ENCODE data around the gene THBS3.
A peak's percentile ranks its signal among the peaks of the same experiment; 100 is the strongest.
"Not testable (repeated sequence)": the region's sequence is repeated elsewhere in the genome, so short reads cannot be mapped to it uniquely, and the experiment has no call there.

THBS3 gene

GRCh38 chr1:155236451-155236850 lies 28.8 kb upstream of the THBS3 start:
- no peak for DNase-seq

- DNase-seq = not testable (repeated sequence)
Observed at GRCh38 chr1:155235375-155235774, 27.7 kb upstream of the THBS3 start.

GRCh38 chr1:155233502-155233901 lies 25.8 kb upstream of the THBS3 start:
- DNase-seq = not testable (repeated sequence)

DNA sequence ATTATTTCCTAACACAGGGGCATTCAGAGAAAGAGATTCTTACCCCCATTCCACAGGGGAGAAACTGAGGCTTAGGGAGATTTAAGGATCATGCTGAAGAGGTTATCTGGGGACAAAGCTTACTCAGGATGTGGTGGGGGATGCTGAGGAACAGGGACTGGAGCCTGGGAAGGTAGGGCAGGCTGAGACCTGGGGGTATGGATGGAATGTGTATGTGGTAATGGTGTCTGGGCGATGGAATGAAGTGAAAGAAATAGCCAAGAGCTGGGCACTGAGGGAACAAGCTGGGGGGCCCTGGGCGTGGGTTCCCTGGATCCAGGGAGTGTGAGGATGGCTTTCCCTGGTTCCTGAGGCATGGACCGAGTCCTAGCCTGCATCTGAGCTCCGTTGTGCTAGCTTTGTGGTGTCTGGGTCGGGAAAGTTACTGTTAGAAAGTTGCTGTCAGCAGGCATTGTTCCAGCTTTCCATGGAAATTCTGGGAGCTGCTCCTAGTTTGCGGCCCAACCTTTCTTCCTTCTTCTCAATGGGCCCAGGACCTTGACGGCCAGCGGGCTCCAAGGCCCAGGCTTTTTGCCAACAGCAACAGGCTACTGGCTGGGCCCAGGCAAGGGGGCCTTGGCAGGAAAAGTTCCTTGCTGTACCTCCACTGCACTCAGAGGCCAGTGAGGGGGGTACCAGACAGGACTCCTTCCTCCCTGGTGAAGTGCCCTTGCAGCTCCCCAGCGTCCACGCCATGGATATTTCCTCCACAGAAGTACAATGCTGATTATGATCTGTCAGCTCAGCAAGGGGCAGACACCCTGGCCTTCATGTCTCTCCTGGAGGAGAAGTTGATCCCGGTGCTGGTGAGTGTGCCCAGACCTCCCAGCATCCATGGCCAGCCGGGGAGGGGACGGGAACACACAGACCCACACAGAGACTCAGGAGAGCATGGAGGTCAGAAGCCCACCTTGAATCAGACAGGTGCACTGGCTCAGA lies 24.6 kb upstream of the THBS3 start:
- peak in 29 of 56 donors; percentile 3 to 67 (median 27) for DNase-seq

- DNase-seq = not testable (repeated sequence)
Observed at GRCh38 chr1:155231302-155231701, 23.6 kb upstream of the THBS3 start.

GRCh38 chr1:155228096-155228427 lies 20.4 kb upstream of the THBS3 start:
- DNase-seq = no peak

DNA sequence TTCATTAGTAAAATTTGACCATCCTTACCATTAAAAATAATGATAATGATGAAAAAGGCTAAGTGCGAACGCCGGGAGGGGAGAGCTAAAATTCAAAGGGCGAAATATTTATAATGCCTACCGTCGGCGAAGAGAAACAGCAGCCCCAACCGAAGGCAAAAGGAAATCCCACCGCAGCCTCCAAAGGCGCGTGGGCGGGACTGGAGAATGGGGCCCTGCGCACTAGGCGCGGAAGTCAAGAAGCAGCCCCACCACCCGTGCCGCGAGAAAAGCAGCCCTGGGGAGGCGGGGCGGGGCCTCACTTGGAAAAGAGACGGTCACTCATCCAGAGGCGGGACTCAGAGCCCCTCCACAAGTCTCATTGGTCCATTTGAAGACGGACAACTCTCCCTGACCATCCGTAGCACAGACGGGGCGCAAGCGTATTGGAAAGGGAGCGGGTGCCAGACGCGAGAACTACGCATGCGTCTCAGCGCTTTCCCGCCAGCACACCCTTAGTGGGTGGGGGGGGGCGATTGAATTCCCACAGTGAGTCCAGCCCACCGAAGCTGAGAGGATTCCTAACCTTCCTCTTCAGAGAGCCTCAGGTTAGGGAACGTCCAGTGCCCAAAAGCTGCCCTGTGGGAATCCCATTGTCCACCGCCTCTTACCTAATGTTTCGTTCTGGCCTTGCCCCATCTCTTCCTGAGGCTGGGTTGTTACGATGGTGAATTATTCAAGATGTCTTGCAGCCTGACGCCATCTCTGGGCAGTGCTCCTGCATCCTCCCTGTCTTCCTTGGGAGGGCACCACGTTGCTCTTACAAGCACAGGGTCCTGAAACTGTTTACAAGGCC lies 19.8 kb upstream of the THBS3 start:
- DNase-seq = peak; percentile 88 to 99 (median 96)

- peak in 28 of 56 donors; percentile 6 to 69 (median 38) for DNase-seq
Observed at GRCh38 chr1:155226910-155227260, 19.2 kb upstream of the THBS3 start.

- DNase-seq = peak in 34 of 56 donors; percentile 6 to 75 (median 46)
Observed at GRCh38 chr1:155226188-155226909, 18.7 kb upstream of the THBS3 start.

DNA sequence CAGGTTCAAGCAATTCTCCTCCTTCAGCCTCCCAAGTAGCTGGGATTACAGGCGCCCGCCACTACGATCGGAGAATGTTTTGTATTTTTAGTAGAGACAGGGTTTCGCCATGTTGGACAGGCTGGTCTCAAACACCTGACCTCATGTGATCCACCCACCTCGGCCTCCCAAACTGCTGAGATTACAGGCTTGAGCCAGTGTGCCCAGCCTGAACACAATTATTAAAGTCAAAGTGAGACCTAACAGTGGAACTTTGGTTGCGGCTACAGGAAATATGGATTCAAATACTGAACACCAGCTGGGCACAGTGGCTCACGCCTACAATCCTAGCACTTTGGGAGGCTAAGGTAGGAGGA lies 17.7 kb upstream of the THBS3 start:
- not testable (repeated sequence) for DNase-seq

- no peak for DNase-seq
Observed at GRCh38 chr1:155223047-155223446, 15.3 kb upstream of the THBS3 start.

DNA sequence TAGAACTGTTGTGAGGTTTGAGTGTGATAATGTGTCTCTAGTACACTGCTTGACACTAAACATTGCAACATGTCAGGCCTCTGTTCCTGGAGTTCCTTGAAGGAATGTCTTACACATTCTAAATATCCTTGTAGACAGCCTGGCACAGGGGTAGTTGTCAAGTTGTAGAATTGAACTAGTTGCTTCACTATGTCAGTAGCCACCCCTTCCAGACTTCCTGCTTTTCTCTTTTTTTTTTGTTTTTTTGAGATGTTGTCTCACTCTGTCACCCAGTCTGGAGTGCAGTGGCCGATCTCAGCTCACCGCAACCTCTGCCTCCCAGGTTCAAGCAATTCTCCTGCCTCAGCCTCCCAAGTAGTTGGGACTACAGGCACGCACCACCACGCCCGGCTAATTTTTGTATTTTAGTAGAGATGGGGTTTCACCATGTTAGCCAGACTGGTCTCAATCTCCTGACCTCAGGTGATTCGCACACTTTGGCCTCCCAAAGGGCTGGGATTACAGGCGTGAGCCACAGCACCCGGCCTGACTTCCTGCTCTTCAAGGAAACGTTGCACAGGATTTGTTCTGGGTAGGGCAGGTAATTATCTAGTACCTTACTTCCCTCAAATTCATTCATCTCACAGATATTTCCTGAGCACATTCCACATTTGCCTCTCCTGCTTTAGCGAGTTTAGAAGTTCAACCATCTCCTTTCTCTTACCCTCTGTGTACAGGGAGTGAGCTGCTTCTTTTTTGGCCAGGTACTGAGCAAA lies 12.7 kb upstream of the THBS3 start:
- not testable (repeated sequence) for DNase-seq

- peak in 39 of 56 donors; percentile 9 to 83 (median 36) for DNase-seq
Observed at GRCh38 chr1:155219592-155220031, 11.9 kb upstream of the THBS3 start.

DNA sequence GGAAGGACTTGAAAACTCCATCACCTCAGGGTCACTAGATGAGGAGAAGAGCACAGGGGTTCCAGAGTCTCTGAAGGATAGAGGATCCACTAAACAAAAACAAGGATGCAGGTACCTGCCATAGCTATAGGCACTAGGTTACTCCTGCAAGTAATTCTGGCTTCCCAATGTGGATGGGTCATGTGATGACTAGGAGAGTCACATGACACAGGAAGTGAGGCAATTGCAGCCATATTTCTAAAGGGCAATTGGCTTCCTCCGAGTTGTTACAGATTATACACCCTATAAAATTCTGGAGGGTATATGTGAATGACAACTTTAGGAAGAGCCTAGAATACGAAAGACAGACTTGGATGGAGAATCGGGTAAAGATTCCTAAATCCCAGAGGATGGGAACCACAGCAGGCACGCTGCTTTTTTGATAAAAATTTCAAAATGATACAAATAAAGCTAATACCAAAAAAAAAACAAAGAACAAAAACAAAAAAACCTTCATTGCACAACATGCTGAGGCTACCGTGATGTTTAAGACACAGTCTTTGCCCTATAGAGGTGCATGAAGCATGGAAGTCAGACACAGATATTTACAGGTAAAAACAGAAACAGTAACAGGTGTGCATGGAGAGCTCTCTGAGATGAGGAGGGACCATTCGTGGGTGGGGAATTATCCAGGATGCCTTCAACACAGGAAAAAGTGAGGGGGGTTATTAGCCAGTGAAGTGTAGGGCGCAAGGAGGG lies 11.3 kb upstream of the THBS3 start:
- DNase-seq = peak in 47 of 56 donors; percentile 9 to 86 (median 47)

DNA sequence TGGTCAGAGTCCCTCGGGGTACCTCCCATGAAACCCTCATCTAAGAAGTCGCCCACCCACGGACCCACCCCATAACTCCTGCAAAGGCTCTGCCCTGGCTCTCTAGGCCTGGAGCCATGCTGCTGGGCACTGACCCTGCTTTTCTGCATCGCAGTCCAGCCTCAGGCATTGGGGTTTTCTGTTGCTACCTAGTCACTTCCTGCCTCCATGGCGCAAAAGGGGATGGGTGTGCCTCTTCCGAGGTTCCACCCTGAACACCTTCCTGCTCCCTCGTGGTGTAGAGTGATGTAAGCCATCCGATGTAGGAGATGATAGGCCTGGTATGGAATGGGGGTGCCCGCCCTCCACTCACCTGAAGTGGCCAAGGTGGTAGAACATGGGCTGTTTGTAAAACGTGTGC lies 7.0 kb upstream of the THBS3 start:
- DNase-seq = not testable (repeated sequence)

GRCh38 chr1:155212051-155212440 lies 4.3 kb upstream of the THBS3 start:
- not testable (repeated sequence) for DNase-seq

DNA sequence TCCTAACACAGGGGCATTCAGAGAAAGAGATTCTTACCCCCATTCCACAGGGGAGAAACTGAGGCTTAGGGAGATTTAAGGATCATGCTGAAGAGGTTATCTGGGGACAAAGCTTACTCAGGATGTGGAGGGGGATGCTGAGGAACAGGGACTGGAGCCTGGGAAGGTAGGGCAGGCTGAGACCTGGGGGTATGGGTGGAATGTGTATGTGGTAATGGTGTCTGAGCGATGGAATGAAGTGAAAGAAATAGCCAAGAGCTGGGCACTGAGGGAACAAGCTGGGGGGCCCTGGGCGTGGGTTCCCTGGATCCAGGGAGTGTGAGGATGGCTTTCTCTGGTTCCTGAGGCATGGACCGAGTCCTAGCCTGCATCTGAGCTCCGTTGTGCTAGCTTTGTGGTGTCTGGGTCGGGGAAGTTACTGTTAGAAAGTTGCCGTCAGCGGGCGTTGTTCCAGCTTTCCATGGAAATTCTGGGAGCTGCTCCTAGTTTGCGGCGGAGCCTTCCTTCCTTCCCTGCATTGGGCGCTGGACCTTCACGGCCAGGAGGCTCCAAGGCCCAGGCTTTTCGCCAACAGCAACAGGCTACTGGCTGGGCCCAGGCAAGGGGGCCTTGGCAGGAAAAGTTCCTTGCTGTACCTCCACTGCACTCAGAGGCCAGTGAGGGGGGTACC lies 3.8 kb upstream of the THBS3 start:
- not testable (repeated sequence) for DNase-seq

GRCh38 chr1:155210314-155211104 lies 2.8 kb upstream of the THBS3 start:
- DNase-seq = no peak

DNA sequence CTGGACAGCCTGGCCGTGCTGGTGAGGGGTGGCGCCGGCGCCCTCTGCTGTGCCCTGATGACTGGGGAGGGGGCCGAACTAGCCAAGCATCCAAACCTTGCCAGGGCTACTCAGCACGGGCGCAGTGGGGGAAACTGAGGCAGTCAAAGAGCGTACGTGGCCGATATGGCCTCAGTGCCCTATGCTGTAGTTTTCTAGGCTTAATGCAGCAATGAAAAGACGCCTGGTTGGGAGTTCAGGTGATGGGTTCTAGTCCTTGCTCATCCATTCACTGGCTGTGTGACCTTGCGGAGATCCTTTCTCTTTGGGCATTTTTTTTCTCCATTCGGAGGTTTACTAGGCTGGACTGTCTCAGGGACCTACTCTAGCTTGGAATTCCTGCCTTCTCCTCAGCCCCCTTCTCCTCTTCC lies 1.6 kb upstream of the THBS3 start:
- DNase-seq = no peak
